Cardiac muscle cell (in vitro differentiated cells and primary cell): ENCODE data around the gene LGR6. TPM values are rescaled to one million over a fixed set of nuclear protein-coding genes. Genes with fewer than 3 reads are reported as not detected.
"Not testable (repeated sequence)": the region's sequence is repeated elsewhere in the genome, so short reads cannot be mapped to it uniquely, and the experiment has no call there.

Experiments used
- DNase-seq, 2 donors: peaks; one replicate each; pipeline versions ENCODE4 v3.0.0 to v3.0.0-alpha.2; 2010 to 2017; ENCODE audit warnings: low read depth in 1 of 2, low spot score in 1 of 2
- H3K27ac ChIP-seq: fragments of 200-600 bp; sonication (generic); 2 replicates; pipeline ENCODE4 v1.5.1; 2016
- H3K27me3 ChIP-seq: fragments of 200-600 bp; sonication (generic); 2 replicates; pipeline ENCODE4 v1.6.0; 2016; ENCODE audit warnings: control low read depth
- H3K36me3 ChIP-seq: fragments of 200-600 bp; sonication (generic); 2 replicates; pipeline ENCODE4 v1.5.1; 2016; ENCODE audit warnings: control low read depth
- H3K4me1 ChIP-seq: fragments of 200-600 bp; sonication (generic); 2 replicates; pipeline ENCODE4 v1.8.1; 2017; ENCODE audit warnings: low read depth, mild to moderate bottlenecking, mixed run types
- H3K4me3 ChIP-seq: fragments of 200-600 bp; sonication (generic); 2 replicates; pipeline ENCODE4 v1.5.1; 2016; ENCODE audit warnings: mild to moderate bottlenecking
- H3K9me3 ChIP-seq: fragments of 200-600 bp; sonication (generic); 2 replicates; pipeline ENCODE4 v1.5.1; 2017; ENCODE audit warnings: low read depth, mild to moderate bottlenecking, control low read depth
- polyA plus RNA-seq: library from polyadenylated mRNA; unstranded; fragments of >200 nt; fragmentation: Nextera tagmentation; extraction: Ambion mirVana; gene quantifications from 2 replicates; pipeline ENCODE4 v1.2.1, GENCODE V29; 2016
- total RNA-seq: library from RNA; depleted of rRNA; stranded (reverse); fragments of >200 nt; gene quantifications from 2 replicates; pipeline ENCODE4 v1.2.3, GENCODE V29; 2016
- TF ChIP-seq, protein P1 (sequence below): IDR thresholded peaks from 2 replicates; pipeline ENCODE4 v1.5.1; 2012; ENCODE audit warnings: low read depth, mild to moderate bottlenecking, low read length

LGR6 gene
- total RNA-seq = not detected in 2 replicates
- polyA plus RNA-seq = 0.16 TPM in 1 of 2 replicates, not detected in the other

DNA sequence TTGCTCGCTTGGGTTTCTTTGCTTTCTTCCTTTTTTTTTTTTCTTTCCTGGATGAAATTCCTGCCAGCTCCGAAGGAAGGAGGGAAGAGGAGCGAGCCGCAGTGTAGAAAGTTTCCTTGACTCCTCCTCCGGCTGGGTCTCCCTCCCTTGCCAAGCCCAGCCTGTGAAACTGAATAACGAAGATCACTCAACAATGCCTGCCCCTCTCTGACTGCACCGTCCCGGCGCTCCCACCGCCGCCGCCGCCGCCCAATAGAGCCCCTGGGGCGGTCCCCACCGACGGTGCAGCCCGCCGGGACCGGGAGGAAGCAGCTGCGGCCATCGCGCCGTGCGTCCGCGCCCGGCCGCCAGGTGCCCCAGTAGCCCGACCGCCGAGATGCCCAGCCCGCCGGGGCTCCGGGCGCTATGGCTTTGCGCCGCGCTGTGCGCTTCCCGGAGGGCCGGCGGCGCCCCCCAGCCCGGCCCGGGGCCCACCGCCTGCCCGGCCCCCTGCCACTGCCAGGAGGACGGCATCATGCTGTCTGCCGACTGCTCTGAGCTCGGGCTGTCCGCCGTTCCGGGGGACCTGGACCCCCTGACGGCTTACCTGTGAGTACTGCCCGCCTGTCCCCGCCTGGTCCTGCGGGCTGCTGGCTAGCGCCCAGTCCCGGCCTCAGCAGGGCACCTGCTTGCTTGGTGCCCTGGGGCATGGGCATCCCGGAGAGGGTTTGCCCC, at the start of gene LGR6:
Gene LGR6 (plus strand): TSS at position 186 of the 714 bp plus-strand sequence. CDS start 191 bp downstream, at position 377.
- peak; percentile 25 to 58 for DNase-seq
- Histone ChIP-seq H3K27me3 (peaks cover 51% of the 10 kb centered on the region), H3K9me3 (no peaks in the 10 kb centered on the region), H3K4me1 (no peaks in the 10 kb centered on the region), H3K36me3 (no peaks in the 10 kb centered on the region), H3K27ac (no peak within 1 kb of the TSS), H3K4me3 (peak within 1 kb of the TSS; percentile 18)
- TF ChIP-seq, protein P1, sequence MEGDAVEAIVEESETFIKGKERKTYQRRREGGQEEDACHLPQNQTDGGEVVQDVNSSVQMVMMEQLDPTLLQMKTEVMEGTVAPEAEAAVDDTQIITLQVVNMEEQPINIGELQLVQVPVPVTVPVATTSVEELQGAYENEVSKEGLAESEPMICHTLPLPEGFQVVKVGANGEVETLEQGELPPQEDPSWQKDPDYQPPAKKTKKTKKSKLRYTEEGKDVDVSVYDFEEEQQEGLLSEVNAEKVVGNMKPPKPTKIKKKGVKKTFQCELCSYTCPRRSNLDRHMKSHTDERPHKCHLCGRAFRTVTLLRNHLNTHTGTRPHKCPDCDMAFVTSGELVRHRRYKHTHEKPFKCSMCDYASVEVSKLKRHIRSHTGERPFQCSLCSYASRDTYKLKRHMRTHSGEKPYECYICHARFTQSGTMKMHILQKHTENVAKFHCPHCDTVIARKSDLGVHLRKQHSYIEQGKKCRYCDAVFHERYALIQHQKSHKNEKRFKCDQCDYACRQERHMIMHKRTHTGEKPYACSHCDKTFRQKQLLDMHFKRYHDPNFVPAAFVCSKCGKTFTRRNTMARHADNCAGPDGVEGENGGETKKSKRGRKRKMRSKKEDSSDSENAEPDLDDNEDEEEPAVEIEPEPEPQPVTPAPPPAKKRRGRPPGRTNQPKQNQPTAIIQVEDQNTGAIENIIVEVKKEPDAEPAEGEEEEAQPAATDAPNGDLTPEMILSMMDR = no peak

DNA sequence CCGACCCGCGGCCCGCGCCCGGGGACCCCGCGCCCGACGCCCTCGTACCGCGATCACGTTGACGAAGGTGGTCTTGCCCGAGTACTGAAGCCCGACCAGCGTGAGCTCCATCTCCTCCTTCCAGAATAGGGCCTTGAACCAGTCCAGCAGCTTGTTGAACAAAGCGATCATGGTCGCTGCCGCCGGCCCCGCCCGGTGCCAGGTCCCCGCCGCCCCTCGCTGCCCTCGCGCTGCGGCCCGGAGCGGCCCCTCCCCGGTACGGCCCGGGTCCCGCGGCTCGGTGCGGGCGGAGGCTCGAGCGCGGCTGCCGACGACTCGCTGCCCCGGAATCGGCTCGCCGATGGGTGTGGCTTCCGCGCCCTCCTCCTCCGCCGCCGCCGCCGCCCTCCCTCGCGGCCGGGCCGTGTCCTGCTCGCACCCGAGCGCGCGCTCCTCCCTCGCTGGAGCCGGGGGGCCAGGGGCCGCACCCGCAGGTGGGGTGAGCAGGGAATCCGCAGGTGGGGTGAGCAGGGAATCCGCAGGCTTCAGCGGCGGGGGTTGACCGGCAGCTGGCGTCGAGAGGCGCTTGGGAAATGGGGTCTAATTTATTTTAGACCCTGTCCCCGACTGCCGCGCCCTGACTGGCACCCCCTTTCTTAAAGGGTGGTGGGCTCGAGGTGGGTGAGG, 49.1 kb upstream of the LGR6 start, which contains the start of gene ARL8A:
Gene ARL8A (minus strand): TSS at position 336 of the 666 bp plus-strand sequence. CDS start 165 bp downstream, at position 171.
- peaks cover 6% of the 10 kb centered on the region for H3K4me1 ChIP-seq
- no peaks in the 10 kb centered on the region for H3K9me3 ChIP-seq
- no peaks in the 10 kb centered on the region for H3K36me3 ChIP-seq
- H3K27me3 ChIP-seq = peaks cover 4% of the 10 kb centered on the region
- peak within 1 kb of the TSS; percentile 65 for H3K27ac ChIP-seq
- TF ChIP-seq, protein P1 = no peak
- DNase-seq = peak; percentile 47 to 77
- H3K4me3 ChIP-seq = peak within 1 kb of the TSS; percentile 87

DNA sequence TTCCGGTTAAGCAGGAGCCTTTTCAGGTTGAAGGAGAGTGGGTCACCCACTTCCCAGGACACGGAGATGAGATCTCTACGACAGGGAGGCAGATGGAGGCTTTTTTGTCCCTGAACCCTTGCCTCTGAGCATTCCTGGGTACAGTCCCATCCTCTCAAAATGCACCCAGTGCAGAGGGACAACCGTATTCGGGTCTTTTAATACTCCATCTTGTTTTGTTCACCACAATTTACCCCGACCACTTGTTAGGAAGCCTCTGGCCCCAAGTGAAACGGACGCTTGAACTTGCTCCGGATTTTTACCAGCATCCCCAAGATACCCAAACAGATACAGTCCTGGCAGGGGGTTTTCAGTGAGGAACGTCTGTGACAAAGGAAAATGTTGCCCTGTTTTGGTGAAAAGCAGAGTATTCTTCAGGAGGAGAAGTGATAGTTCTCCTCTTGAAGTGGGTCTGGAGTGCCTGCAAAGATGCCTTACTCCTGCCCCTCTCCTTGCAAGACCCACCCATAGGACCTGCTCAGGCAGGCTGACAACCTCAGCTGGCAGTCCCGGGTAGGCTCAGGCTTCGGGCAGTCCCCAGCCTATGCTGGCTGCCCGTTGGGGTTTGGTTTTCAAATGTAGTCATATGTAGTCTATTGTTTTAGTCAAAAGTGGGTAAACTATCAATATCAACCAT, 48.4 kb upstream of the LGR6 start:
- peaks cover 6% of the 10 kb centered on the region for H3K4me1 ChIP-seq
- peaks cover 4% of the 10 kb centered on the region for H3K27me3 ChIP-seq
- no peak overlapping the region for H3K27ac ChIP-seq
- no peak for DNase-seq
- H3K36me3 ChIP-seq = no peaks in the 10 kb centered on the region
- TF ChIP-seq, protein P1 = no peak
- H3K9me3 ChIP-seq = no peaks in the 10 kb centered on the region
- H3K4me3 ChIP-seq = peak overlapping the region; percentile 87

- not testable (repeated sequence) for DNase-seq, H3K27ac ChIP-seq, H3K36me3 ChIP-seq, H3K27me3 ChIP-seq, H3K9me3 ChIP-seq, H3K4me1 ChIP-seq, H3K4me3 ChIP-seq
These were observed 47.9 kb upstream of the LGR6 start for GRCh38 chr1:202145744-202146140.

DNA sequence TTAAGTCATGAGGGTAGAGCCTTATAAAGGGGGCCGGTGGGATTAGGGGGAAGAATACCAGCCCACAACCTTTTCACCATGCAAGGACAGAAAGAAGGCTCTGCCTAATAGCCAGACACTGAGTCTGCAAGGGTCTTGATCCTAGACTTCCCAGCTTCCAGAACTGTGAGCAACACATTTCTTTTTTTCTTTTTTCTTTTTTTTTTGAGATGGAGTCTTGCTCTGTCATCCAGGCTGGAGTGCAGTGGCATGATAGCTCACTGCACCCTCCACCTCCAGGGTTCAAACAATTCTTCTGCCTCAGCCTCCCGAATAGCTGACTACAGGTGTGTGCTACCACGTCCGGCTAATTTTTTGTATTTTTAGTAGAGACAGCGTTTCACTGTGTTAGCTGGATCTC, 47.3 kb upstream of the LGR6 start:
- DNase-seq = no peak
- H3K4me3 ChIP-seq = no peak overlapping the region
- no peak overlapping the region for H3K27ac ChIP-seq
- TF ChIP-seq, protein P1 = no peak
- peaks cover 6% of the 10 kb centered on the region for H3K4me1 ChIP-seq
- H3K27me3 ChIP-seq = peaks cover 4% of the 10 kb centered on the region
- no peaks in the 10 kb centered on the region for H3K36me3 ChIP-seq
- H3K9me3 ChIP-seq = no peaks in the 10 kb centered on the region
